Neural cell (in vitro differentiated cells): ENCODE measurements around the gene FHOD3. TPM values are rescaled to one million over a fixed set of nuclear protein-coding genes. Genes with fewer than 3 reads are reported as not detected.

Source experiments
- H2AFZ ChIP-seq: fragments of 200-600, 300-800 bp; sonication (generic), shearing (Covaris generic); 2 replicates; pipeline ENCODE4 v1.6.0; 2014; ENCODE audit warnings: low read depth, mild to moderate bottlenecking, antibody characterized with exemption, low read length, moderate library complexity
- H3F3A ChIP-seq: fragments of 200-600 bp; shearing (Covaris generic); 2 replicates; pipeline ENCODE4 v1.6.1; 2016; ENCODE audit warnings: mild to moderate bottlenecking, moderate library complexity, mixed read lengths, antibody characterized with exemption, low read length; ENCODE audit not compliant: insufficient read depth, poor library complexity, severe bottlenecking
- H3K27ac ChIP-seq: fragments of 200-600, 300-800 bp; sonication (generic), shearing (Covaris generic); 2 replicates; pipeline ENCODE4 v1.5.1; 2014; ENCODE audit warnings: mild to moderate bottlenecking, low read length, moderate library complexity
- H3K27me3 ChIP-seq: fragments of 300-800, 200-600 bp; sonication (generic), shearing (Covaris generic); 2 replicates; pipeline ENCODE4 v1.6.0; 2014; ENCODE audit warnings: mild to moderate bottlenecking, low read depth, low read length, moderate library complexity; ENCODE audit not compliant: insufficient read depth
- H3K36me3 ChIP-seq: fragments of 300-800, 200-600 bp; sonication (generic), shearing (Covaris generic); 2 replicates; pipeline ENCODE4 v1.5.1; 2014; ENCODE audit warnings: mild to moderate bottlenecking, antibody characterized with exemption, low read length, moderate library complexity; ENCODE audit not compliant: insufficient read depth
- H3K4me2 ChIP-seq: fragments of 300-800, 200-600 bp; sonication (generic), shearing (Covaris generic); 2 replicates; pipeline ENCODE4 v1.6.0; 2014; ENCODE audit warnings: mild to moderate bottlenecking, low read length
- H3K4me3 ChIP-seq: fragments of 300-800, 200-600 bp; sonication (generic), shearing (Covaris generic); 2 replicates; pipeline ENCODE4 v1.5.1; 2014; ENCODE audit warnings: mild to moderate bottlenecking, low read length, moderate library complexity
- H3K79me2 ChIP-seq: fragments of 200-600 bp; shearing (Covaris generic); replicated peaks from 2 replicates; pipeline ENCODE4 v1.6.0; 2014; ENCODE audit warnings: mild to moderate bottlenecking, low read length, moderate library complexity; ENCODE audit not compliant: insufficient read depth
- H3K9ac ChIP-seq: fragments of 300-800, 200-600 bp; sonication (generic), shearing (Covaris generic); 2 replicates; pipeline ENCODE4 v1.6.1; 2016; ENCODE audit warnings: mild to moderate bottlenecking, low read length, mixed read lengths
- H3K9me2 ChIP-seq: fragments of 200-600 bp; shearing (Covaris generic); 2 replicates; pipeline ENCODE4 v1.6.1; 2016; ENCODE audit warnings: mild to moderate bottlenecking, low read length, mixed read lengths; ENCODE audit not compliant: insufficient read depth
- H3K9me3 ChIP-seq: fragments of 200-600, 300-800 bp; sonication (generic), shearing (Covaris generic); 2 replicates; pipeline ENCODE4 v1.6.1; 2016; ENCODE audit warnings: mild to moderate bottlenecking, mixed run types, low read length, moderate library complexity, mixed read lengths
- H4K20me1 ChIP-seq: fragments of 200-600 bp; shearing (Covaris generic); 2 replicates; pipeline ENCODE4 v1.6.1; 2016; ENCODE audit warnings: mild to moderate bottlenecking, mixed run types; ENCODE audit not compliant: insufficient read depth
- CTCF ChIP-seq: fragments of 450-650 bp; IDR thresholded peaks from 2 replicates; pipeline ENCODE4 v1.5.1; 2014; ENCODE audit warnings: antibody characterized with exemption, mild to moderate bottlenecking, moderate library complexity; ENCODE audit not compliant: poor library complexity, severe bottlenecking
- EP300 ChIP-seq: fragments of 450-650 bp; conservative IDR thresholded peaks from 2 replicates; pipeline ENCODE4 v1.6.1; 2014; ENCODE audit warnings: antibody characterized with exemption, mild to moderate bottlenecking, moderate library complexity; ENCODE audit not compliant: poor library complexity, severe bottlenecking
- EZH2 ChIP-seq: fragments of 200-600, 300-800 bp; shearing (Covaris generic), sonication (generic); IDR thresholded peaks from 2 replicates; pipeline ENCODE4 v1.6.1; 2014; ENCODE audit warnings: antibody characterized with exemption, low read length, borderline replicate concordance, mild to moderate bottlenecking; ENCODE audit not compliant: insufficient read depth, poor library complexity, severe bottlenecking
- MXI1 ChIP-seq: fragments of 450-650 bp; conservative IDR thresholded peaks from 2 replicates; pipeline ENCODE4 v1.6.1; 2014; ENCODE audit warnings: antibody characterized with exemption, mild to moderate bottlenecking; ENCODE audit not compliant: poor library complexity, severe bottlenecking
- POLR2AphosphoS5 ChIP-seq: IDR thresholded peaks from 2 replicates; pipeline ENCODE4 v1.6.1; 2012
- RAD21 ChIP-seq: fragments of 450-650 bp; conservative IDR thresholded peaks from 2 replicates; pipeline ENCODE4 v1.6.1; 2014; ENCODE audit warnings: antibody characterized with exemption, mild to moderate bottlenecking, moderate library complexity
- REST ChIP-seq: IDR thresholded peaks from 2 replicates; pipeline ENCODE4 v1.6.1; 2012; ENCODE audit warnings: borderline replicate concordance
- SMC3 ChIP-seq: fragments of 450-650 bp; conservative IDR thresholded peaks from 2 replicates; pipeline ENCODE4 v1.6.1; 2014; ENCODE audit warnings: antibody characterized with exemption, mild to moderate bottlenecking, moderate library complexity; ENCODE audit not compliant: poor library complexity
- TAF1 ChIP-seq: IDR thresholded peaks from 2 replicates; pipeline ENCODE4 v1.6.1; 2012; ENCODE audit warnings: low read depth
- polyA plus RNA-seq: library from polyadenylated mRNA; depleted of rRNA; stranded (reverse); fragments of >200 nt; gene quantifications from 2 replicates; pipeline ENCODE4 v1.2.3, GENCODE V29; 2014

The FHOD3 gene
- polyA plus RNA-seq, 1 donor from 2014 or later: 19.4 TPM

DNA sequence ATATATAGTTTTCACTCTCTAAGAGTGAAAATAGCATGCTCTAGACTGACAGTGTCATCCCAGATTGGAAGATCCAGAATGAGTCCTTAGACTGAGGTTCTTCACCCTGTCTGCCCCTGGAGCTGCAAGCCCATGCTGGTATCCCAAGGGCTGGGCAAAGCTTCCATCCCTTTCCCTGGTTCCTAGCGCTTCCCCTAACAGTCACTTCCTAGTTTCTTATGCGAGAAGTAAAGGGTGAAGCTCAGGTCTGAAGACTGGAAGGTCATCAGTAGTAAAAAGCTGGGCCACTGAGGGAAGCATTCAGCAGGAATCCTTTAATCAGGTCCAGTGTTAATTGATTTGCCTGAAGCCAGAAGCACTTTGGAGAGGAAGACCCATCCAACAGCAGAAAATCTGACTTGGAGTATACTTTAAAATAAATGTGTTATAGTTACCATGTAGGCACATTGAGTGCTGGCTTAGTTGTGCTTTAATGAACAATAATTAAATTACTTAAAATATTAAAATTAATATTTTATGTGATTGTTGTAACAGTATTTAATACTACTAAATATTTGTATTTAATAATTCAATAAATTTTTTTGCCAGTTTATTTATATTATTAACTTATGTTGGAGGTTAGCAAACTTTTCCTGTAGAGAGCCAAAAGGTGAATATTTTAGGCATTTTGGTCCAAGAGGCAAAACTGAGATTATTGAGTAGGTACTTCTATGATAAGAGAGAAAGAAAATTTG lies 237.9 kb downstream of the FHOD3 start:
- Histone ChIP-seq H3K4me3 (no peak overlapping the region), H3K4me2 (no peak overlapping the region), H3K9ac (no peak overlapping the region), H3K36me3 (no peaks in the 10 kb centered on the region), H2AFZ (no peak overlapping the region), H3K27me3 (no peaks in the 10 kb centered on the region), H3K27ac (no peak overlapping the region), H3K9me3 (no peaks in the 10 kb centered on the region), H3K79me2 (no peaks in the 10 kb centered on the region), H4K20me1 (no peaks in the 10 kb centered on the region), H3F3A (no peaks in the 10 kb centered on the region), H3K9me2 (no peaks in the 10 kb centered on the region)
- TF ChIP-seq EZH2 (no peak), CTCF (no peak), REST (no peak), TAF1 (no peak), EP300 (no peak), POLR2AphosphoS5 (no peak), RAD21 (no peak), SMC3 (no peak), MXI1 (no peak)

GRCh38 chr18:36536426-36536825 lies 238.9 kb downstream of the FHOD3 start:
- no peaks in the 10 kb centered on the region for H3K9me3 ChIP-seq
- H3K27me3 ChIP-seq: no peaks in the 10 kb centered on the region
- H3K9ac ChIP-seq: no peak overlapping the region
- no peak for TF ChIP-seq MXI1
- no peak for TF ChIP-seq RAD21
- TF ChIP-seq CTCF: no peak
- TF ChIP-seq SMC3: no peak
- no peak for TF ChIP-seq TAF1
- no peak for TF ChIP-seq EZH2
- TF ChIP-seq REST: no peak
- TF ChIP-seq POLR2AphosphoS5: no peak
- TF ChIP-seq EP300: no peak
- no peak overlapping the region for H3K4me2 ChIP-seq
- H3K4me3 ChIP-seq: no peak overlapping the region
- H3K36me3 ChIP-seq: no peaks in the 10 kb centered on the region
- H4K20me1 ChIP-seq: no peaks in the 10 kb centered on the region
- H3F3A ChIP-seq: no peaks in the 10 kb centered on the region
- no peak overlapping the region for H3K27ac ChIP-seq
- H3K9me2 ChIP-seq: no peaks in the 10 kb centered on the region
- no peak overlapping the region for H2AFZ ChIP-seq
- no peaks in the 10 kb centered on the region for H3K79me2 ChIP-seq
